Endothelial cell of umbilical vein (primary cell): Measurements from ENCODE around the gene CAMK2G.

Experiments
- EZH2 ChIP-seq: IDR thresholded peaks from 2 replicates; pipeline ENCODE4 v1.6.1; 2012; ENCODE audit warnings: borderline replicate concordance, low read depth, mild to moderate bottlenecking, moderate library complexity, low read length, inconsistent platforms; ENCODE audit not compliant: severe bottlenecking
- JUN ChIP-seq: IDR thresholded peaks from 2 replicates; pipeline ENCODE4 v1.6.1; 2011; ENCODE audit warnings: borderline replicate concordance, low read depth; ENCODE audit not compliant: insufficient read length, insufficient read depth
- POLR2A ChIP-seq: IDR thresholded peaks from 2 replicates; pipeline ENCODE4 v1.6.1; 2012; ENCODE audit warnings: low read depth, mild to moderate bottlenecking, control low read depth, low read length
- TF ChIP-seq, protein P1 (sequence below), 2 donors: IDR thresholded peaks; 1 replicate in 1 of 2; 2 replicates in 1 of 2; pipeline ENCODE4 v1.5.1; 2011; ENCODE audit warnings: low read length in 2 of 2, mild to moderate bottlenecking in 2 of 2, moderate library complexity in 2 of 2, control low read depth in 1 of 2, inconsistent platforms in 1 of 2, low read depth in 1 of 2; ENCODE audit not compliant: insufficient read depth in 1 of 2; ENCODE audit errors: extremely low read depth in 1 of 2
- TF ChIP-seq, protein P2 (sequence below): IDR thresholded peaks from 2 replicates; pipeline ENCODE4 v1.6.1; 2011; ENCODE audit not compliant: insufficient read depth, insufficient read length

DNA sequence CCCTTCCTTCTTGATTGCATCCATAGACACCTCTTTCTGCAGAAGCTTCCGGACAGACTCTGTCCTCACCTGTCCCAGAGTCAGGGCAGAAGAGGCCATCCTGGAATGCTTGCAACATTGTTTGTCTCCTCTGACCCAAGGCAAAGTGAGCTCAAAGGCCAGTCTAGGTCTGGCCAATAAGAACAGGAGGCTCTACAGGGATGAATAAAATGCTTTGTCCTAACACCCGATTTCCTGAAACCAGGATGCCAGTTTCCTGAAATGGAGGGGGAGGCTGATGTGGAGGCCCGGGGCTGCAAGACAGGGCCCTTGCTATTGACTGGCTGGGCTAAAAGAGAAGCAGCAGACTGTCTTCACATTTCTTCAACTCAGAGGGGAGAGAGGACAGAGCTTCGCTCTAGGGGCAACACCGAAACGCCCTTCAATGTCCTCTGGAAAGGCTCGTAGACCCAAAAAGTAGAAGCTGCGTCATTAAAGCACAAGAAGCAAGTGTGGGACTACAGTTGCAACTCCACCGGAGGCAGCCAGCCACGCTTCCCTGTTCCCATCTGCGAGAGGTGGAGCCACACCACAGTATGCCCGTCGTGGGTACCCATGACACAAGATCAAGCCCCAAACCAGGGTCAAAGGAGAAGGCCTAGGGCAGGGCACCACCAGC lies 33.8 kb downstream of the CAMK2G start:
- TF ChIP-seq JUN, result no peak
- TF ChIP-seq EZH2, result no peak
- TF ChIP-seq, protein P1, sequence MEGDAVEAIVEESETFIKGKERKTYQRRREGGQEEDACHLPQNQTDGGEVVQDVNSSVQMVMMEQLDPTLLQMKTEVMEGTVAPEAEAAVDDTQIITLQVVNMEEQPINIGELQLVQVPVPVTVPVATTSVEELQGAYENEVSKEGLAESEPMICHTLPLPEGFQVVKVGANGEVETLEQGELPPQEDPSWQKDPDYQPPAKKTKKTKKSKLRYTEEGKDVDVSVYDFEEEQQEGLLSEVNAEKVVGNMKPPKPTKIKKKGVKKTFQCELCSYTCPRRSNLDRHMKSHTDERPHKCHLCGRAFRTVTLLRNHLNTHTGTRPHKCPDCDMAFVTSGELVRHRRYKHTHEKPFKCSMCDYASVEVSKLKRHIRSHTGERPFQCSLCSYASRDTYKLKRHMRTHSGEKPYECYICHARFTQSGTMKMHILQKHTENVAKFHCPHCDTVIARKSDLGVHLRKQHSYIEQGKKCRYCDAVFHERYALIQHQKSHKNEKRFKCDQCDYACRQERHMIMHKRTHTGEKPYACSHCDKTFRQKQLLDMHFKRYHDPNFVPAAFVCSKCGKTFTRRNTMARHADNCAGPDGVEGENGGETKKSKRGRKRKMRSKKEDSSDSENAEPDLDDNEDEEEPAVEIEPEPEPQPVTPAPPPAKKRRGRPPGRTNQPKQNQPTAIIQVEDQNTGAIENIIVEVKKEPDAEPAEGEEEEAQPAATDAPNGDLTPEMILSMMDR (IDR thresholded peaks at IDR 0.05; ENCODE audit: extremely low read depth in 1 of 2, insufficient read depth in 1 of 2, low read depth in 1 of 2, low read length in 2 of 2), result no peak
- TF ChIP-seq POLR2A, result no peak
- TF ChIP-seq, protein P2, sequence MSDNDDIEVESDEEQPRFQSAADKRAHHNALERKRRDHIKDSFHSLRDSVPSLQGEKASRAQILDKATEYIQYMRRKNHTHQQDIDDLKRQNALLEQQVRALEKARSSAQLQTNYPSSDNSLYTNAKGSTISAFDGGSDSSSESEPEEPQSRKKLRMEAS, result no peak
